Measurements from ENCODE around the gene TFEB.

GRCh38 chr6:41726876-41727275, 8.5 kb downstream of the TFEB start:
- TF ChIP-seq POLR2A (IDR thresholded peaks at IDR 0.05; ENCODE audit: low read depth) (no peak), CTCF (IDR thresholded peaks at IDR 0.05) (no peak), POLR2AphosphoS5 (IDR thresholded peaks at IDR 0.05) (no peak), EP300 (IDR thresholded peaks at IDR 0.05) (no peak)

All from esophagus muscularis mucosa (tissue), 4 donors.